ENCODE results near the gene ZNF334.

The ZNF334 gene

GRCh38 chr20:46485431-46485830 is 27.9 kb downstream of the ZNF334 start:
- DNase-seq (ENCODE audit: low read depth): no peak

GRCh38 chr20:46484954-46485353 is 28.4 kb downstream of the ZNF334 start:
- no peak for DNase-seq (ENCODE audit: low read depth)

DNA sequence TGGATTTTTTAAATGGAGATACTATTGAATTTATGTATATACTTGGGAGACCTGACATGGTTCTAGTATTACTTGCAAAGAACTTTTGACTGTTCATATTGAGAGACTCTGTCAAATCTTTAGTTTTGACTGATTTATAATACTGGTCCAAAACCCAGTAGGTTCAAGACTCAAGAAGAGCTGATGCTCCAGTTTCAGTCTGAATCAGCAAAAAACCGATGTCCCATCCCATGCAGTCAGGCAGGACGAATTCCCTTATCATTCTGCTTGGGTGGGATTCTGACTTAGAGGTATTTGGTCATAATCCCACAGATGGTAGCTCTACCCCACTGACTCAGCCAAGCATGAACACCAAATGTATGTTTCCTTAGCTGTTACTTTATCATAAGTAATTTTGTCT is 29.5 kb downstream of the ZNF334 start:
- no peak for DNase-seq (ENCODE audit: low read depth)

DNA sequence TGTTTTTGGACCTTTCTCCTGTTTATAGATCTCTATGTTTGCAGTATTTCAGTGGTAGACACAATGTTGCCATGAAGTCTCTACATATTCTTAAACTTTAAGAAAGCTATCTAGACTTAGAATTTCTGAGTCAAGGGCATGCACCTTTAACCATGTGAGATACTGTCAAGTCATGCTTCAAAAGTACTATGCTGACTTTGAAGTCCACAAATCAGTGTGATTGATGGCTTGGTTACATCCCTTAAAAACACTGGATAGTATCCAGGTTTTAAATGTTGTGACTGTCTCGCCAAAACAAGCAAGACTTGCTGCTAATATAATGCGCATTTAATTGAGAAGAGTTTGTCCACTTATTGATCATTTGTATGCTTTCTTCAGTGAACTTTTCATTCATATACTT is 30.5 kb downstream of the ZNF334 start:
- DNase-seq (ENCODE audit: low read depth): no peak

- DNase-seq (ENCODE audit: low read depth): no peak
Measured at GRCh38 chr20:46477640-46478039, 35.7 kb downstream of the ZNF334 start.

DNA sequence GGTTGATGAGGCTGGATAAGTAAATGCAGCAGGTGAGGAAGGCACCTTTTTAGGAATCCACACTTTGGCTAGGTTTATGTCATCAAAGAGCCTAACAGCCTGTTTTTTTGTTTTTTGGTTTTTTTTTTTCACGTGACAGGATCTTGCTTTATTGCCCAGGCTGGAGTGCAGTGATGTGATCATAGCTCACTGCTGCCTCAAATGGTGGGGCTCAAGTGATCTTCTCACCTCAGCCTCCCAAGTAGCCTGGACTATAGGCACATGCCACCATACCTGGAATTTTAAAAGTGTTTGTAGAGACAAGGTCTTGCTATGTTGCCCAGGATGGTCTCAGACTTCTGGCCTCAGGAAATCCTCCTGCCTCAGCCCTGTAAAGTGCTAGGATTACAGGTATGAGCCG is 36.1 kb downstream of the ZNF334 start:
- DNase-seq (ENCODE audit: low read depth): no peak

GRCh38 chr20:46468508-46468907 is 44.9 kb downstream of the ZNF334 start:
- no peak for DNase-seq (ENCODE audit: low read depth)

GRCh38 chr20:46464451-46464850 is 48.9 kb downstream of the ZNF334 start:
- DNase-seq (ENCODE audit: low read depth): no peak

DNA sequence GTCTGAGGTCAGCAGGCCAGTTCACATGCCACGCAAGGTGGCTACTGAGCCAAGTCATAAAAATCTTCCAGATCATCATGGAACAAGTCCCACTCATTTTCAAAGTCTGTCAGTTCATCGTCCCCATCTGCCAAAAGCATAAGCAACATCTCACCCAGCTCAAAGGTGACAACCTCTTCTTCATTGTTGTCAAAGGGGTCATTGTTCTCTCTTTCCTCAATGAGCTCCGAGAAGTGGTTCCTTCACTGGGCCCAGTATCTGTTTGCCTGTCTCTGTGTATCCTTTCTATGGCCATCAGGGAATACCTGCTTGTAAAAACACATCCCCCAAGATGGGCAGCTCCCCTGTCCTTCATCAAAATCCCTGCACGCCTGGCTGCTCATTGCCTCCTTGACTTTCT is 49.5 kb downstream of the ZNF334 start:
- DNase-seq (ENCODE audit: low read depth): no peak

DNA sequence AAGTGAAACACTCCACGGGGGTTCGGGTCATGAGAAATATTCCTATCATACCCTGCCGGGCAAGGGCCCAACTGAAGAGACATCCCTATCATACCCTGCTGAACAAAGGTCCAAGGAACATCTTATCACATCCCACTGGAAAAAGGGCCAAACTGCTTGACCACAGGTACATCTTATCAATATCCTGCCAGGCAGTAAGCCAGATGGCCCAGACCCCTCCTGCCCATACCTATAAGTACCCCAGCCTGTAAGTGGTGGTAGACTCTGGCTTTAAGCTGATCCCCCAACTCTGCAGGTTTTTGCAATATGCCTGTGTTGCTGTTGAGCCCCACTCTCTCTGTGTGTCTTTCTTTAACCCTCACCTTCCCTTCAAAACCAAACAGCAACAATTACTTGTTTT is 51.6 kb downstream of the ZNF334 start:
- no peak for DNase-seq (ENCODE audit: low read depth)

DNA sequence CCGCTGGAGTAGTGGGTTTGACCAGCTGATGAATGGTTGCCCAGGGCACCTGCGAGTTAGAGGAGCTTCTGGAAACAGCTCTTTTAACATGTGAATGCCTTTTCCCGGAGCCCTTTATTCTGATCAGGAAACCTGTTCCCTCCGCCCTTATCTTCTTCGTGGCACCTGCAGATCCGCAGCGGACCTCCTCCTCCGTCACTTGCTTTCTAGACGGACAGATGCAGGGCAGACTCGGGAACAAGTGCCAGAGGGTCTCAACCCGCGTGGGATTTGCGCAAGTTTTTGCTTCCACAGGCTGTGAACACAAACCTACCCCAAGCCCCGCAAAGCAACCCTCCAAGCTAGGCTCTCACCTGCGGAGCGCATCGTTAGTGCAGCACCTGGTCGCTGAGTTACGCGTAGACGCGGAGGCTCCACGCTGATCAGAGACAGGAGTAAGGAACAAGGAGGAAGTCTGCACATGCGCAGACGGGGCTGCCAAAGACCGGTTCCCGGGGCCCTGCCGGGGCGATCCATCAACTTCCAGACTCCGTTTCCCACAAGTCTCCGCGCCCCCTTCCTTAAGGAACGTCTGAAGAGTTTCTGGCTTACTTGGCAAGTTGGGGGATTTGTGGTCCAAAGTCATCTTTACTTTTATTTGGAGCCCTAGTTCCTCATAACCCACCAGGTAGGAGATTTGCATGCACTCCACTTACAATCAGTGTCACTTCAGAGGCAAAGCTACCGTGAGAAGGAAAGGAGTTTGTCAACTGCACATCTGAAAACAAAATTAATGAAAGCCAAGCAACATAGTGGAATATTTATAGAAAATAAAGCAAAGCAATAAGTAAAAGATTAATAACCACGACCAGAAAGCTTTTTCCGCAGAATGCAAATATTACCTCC is 54.3 kb downstream of the ZNF334 start:
- no peak for DNase-seq (ENCODE audit: low read depth)

GRCh38 chr20:46456255-46457028 is 56.9 kb downstream of the ZNF334 start:
- no peak for DNase-seq (ENCODE audit: low read depth)

DNA sequence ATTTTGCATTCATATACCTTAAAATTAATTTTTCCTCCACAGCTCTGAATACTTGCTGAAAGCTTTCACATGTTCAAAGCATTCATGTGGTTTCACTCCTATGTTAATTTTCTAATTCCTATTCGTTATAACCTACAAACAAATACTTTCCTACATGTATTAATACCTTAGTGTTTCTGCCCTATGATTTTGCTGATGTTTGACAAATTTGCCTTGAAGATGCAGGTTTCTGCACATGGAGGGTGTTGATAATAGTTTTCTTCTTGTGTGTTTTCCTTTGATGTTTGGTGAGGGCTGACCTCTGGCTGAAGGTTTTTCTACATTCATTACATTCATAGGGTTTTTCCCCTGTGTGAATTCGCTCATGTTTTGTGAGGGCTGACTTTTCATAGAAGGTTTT is 57.6 kb downstream of the ZNF334 start:
- DNase-seq (ENCODE audit: low read depth): no peak
